Measurements from ENCODE around the gene PPP1R7.

The PPP1R7 gene

GRCh38 chr2:241159116-241159515, 8.8 kb downstream of the PPP1R7 start:
- DNase-seq (ENCODE audit: low spot score) = no peak
- no peak for TF ChIP-seq CTCF (IDR thresholded peaks at IDR 0.05; ENCODE audit: extremely low read depth, insufficient read depth, missing control alignments)
- in situ Hi-C loops (cut with MboI; ENCODE audit: low pct_unique_long_range_greater_than_20kb, low sequenced_read_pairs, unreplicated experiment) = no loop called here

- DNase-seq (ENCODE audit: low spot score) = no peak
- in situ Hi-C loops (cut with MboI; ENCODE audit: low pct_unique_long_range_greater_than_20kb, low sequenced_read_pairs, unreplicated experiment) = no loop called here
- TF ChIP-seq CTCF (IDR thresholded peaks at IDR 0.05; ENCODE audit: extremely low read depth, insufficient read depth, missing control alignments) = no peak
Observed at GRCh38 chr2:241160318-241160717, 10.1 kb downstream of the PPP1R7 start.

- in situ Hi-C loops (cut with MboI; ENCODE audit: low pct_unique_long_range_greater_than_20kb, low sequenced_read_pairs, unreplicated experiment) = no loop called here
- no peak for DNase-seq (ENCODE audit: low spot score)
- no peak for TF ChIP-seq CTCF (IDR thresholded peaks at IDR 0.05; ENCODE audit: extremely low read depth, insufficient read depth, missing control alignments)
Observed at GRCh38 chr2:241161646-241162281, 11.5 kb downstream of the PPP1R7 start.

- TF ChIP-seq CTCF (IDR thresholded peaks at IDR 0.05; ENCODE audit: extremely low read depth, insufficient read depth, missing control alignments) = no peak
- no peak for DNase-seq (ENCODE audit: low spot score)
- in situ Hi-C loops (cut with MboI; ENCODE audit: low pct_unique_long_range_greater_than_20kb, low sequenced_read_pairs, unreplicated experiment) = no loop called here
Observed at GRCh38 chr2:241163601-241164118, 13.4 kb downstream of the PPP1R7 start.

- in situ Hi-C loops (cut with MboI; ENCODE audit: low pct_unique_long_range_greater_than_20kb, low sequenced_read_pairs, unreplicated experiment) = no loop called here
- no peak for TF ChIP-seq CTCF (IDR thresholded peaks at IDR 0.05; ENCODE audit: extremely low read depth, insufficient read depth, missing control alignments)
- DNase-seq (ENCODE audit: low spot score) = no peak
Observed at GRCh38 chr2:241168366-241168765, 18.1 kb downstream of the PPP1R7 start.

GRCh38 chr2:241173557-241173956, 23.3 kb downstream of the PPP1R7 start:
- in situ Hi-C loops (cut with MboI; ENCODE audit: low pct_unique_long_range_greater_than_20kb, low sequenced_read_pairs, unreplicated experiment) = no loop called here
- TF ChIP-seq CTCF (IDR thresholded peaks at IDR 0.05; ENCODE audit: extremely low read depth, insufficient read depth, missing control alignments) = no peak
- DNase-seq (ENCODE audit: low spot score) = no peak

Data from GM13977 (cell line).